ENCODE measurements around the gene APBA2.
A peak's percentile ranks its signal among the peaks of the same experiment; 100 is the strongest.

Gene APBA2

DNA sequence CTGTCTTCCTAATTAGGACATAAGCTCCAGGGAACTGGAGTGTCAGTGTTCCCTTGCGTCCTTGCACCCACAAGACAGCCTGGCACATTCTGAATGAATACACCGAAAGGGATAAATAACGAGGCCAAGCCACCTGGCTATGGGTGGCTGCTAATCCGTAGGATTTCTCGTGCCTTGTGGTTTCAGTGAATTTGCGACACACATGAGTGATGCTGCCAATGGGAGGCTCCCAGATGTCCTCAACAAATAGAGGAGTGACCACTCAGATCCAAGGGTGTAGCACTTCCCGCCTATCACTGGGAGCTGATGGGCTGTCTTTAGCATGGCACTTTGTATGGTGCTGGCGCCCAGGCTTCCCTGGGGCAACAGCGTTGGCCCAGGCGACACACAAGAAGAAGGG lies 43.4 kb downstream of the APBA2 start:
- DNase-seq, result peak in 2 of 10 donors; percentile 25 to 55
- intact Hi-C loops (cut with DNase I), result loop anchor here (10.0 kb wide), 1 partner anchor 166 kb away; no protein-coding TSS in a partner anchor

DNA sequence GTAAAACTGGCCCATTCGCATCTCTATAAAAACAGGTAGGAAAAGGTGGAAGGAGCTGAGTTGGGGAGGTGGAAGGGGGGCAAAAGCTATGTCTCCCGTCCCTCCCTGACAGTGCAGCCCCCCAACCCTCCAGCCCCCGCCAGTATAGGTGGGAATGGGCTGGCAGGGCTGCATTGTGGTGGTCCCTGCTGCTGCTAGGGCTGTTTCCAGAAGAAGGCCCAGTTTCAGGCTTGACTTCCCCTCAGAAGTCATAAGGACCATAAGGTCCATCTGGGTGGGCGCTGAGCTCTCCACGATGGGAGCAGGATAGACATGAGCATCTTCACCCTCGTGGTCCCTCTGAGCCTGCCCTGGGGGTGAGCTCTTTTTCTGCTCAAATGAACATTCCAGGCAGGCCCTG lies 44.2 kb downstream of the APBA2 start:
- peak in 2 of 10 donors; percentile 22 to 28 for DNase-seq
- intact Hi-C loops (cut with DNase I), result no loop called here

- intact Hi-C loops (cut with DNase I), result no loop called here
- DNase-seq, result peak in 2 of 10 donors; percentile 22 to 66
Observed at GRCh38 chr15:28930476-28931291, 44.9 kb downstream of the APBA2 start.

DNA sequence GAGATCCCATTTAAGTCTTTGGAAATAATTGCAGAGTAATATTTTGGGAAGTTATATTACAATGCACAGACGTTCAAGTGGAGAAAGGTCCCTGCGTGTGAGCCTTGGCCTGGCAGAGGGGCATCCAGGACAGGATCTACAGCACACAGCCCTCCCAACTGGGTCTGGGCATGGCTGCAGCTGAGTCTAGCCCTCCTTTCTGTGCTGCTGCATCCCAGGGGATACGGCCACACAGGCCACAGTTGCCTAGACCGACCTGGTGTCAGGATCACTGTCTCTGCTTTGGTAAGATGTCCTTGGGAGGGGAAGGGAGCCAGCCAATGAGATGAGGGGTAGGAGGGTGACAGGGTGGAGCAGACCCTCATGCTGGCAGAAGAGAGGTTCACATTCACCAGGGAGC lies 46.1 kb downstream of the APBA2 start:
- DNase-seq, result peak in 2 of 10 donors; percentile 34 to 51
- intact Hi-C loops (cut with DNase I), result no loop called here

GRCh38 chr15:28932361-28932760 lies 46.6 kb downstream of the APBA2 start:
- DNase-seq, result peak in 2 of 10 donors; percentile 39
- intact Hi-C loops (cut with DNase I), result no loop called here

- DNase-seq, result peak in 5 of 10 donors; percentile 29 to 92 (median 84)
- intact Hi-C loops (cut with DNase I), result no loop called here
Observed at GRCh38 chr15:28933710-28934445, 48.1 kb downstream of the APBA2 start.

- intact Hi-C loops (cut with DNase I), result loop anchor here (5.0 kb wide), 1 partner anchor 38 kb away; no protein-coding TSS in a partner anchor
- peak in 2 of 10 donors; percentile 49 to 79 for DNase-seq
Observed at GRCh38 chr15:28934645-28935044, 48.9 kb downstream of the APBA2 start.

- peak in 4 of 10 donors; percentile 42 to 81 (median 76) for DNase-seq
- intact Hi-C loops (cut with DNase I), result loop anchor here (5.0 kb wide), 1 partner anchor 37 kb away; no protein-coding TSS in a partner anchor
Observed at GRCh38 chr15:28935316-28935715, 49.5 kb downstream of the APBA2 start.

DNA sequence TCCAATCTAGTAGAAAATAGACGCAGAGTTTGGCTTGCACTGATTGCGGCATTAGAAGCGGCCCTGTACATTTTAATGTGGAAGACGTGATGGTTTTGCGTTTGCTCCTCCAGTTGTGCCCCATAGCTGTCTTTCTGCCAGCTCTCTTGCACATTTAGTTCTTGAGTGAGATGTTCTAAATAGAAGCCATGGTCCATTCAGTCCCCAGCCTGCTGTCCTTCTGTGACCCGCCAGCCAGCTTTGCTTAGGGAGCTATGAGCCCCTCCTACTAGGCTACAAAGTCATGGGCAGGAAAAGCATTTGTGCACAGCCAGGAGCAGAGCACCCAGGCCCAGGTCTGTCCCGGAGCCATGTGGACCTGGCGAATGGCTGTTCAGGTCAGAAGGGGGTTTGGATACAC lies 50.3 kb downstream of the APBA2 start:
- DNase-seq, result peak in 6 of 10 donors; percentile 32 to 87 (median 71)
- intact Hi-C loops (cut with DNase I), result loop anchor here (5.0 kb wide), 1 partner anchor 36 kb away; no protein-coding TSS in a partner anchor

GRCh38 chr15:28936481-28936881 lies 50.7 kb downstream of the APBA2 start:
- intact Hi-C loops (cut with DNase I), result loop anchor here (5.0 kb wide), 1 partner anchor 36 kb away; no protein-coding TSS in a partner anchor

DNA sequence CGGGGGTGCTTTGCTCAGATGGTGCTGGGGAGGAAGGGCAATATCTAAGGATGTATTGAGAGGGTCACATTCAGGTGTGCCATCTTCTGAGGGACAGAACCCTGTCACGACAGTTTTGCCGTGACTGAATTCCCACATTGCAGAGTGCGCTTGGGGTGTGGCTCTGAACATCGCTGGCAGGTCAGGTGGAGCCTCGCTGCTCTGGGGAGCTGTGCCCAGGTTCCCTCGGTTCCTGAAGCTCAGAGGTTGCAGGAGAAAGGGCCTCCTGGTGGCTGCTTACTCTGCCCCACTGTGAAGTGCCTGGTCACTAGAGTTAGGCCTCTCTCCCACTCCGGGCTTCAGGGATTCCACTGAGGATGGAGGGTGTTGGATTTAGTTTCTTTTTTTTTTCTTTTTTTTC lies 51.5 kb downstream of the APBA2 start:
- intact Hi-C loops (cut with DNase I), result loop anchor here (5.0 kb wide), 1 partner anchor 35 kb away; no protein-coding TSS in a partner anchor
- DNase-seq, result peak in 2 of 10 donors; percentile 55 to 66

More at GRCh38 chr15:28936481-28936881, 50.7 kb downstream of the APBA2 start:
- peak in 4 of 10 donors; percentile 35 to 88 (median 57) for DNase-seq

DNA sequence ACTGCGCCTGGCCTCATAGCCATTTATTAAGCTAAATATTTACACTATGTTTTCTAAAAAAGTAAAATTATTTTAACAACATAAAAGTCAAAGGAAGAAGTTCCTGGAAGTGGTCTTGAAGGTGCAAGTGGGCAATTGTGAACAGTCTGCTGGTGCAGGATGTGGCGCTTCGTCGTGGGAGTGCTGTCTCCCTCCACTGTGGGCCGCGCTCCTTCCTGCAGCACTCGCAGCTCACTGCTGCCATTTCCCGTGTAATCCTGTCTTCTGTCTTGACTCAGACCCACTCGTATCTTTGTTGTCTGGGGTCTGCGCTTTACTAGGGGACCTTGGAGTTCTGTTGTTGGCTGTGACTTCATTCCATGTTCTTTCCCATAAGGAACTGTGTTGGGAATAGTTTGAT lies 56.3 kb downstream of the APBA2 start:
- DNase-seq, result peak in 1 of 10 donors; percentile 2
- intact Hi-C loops (cut with DNase I), result no loop called here

DNA sequence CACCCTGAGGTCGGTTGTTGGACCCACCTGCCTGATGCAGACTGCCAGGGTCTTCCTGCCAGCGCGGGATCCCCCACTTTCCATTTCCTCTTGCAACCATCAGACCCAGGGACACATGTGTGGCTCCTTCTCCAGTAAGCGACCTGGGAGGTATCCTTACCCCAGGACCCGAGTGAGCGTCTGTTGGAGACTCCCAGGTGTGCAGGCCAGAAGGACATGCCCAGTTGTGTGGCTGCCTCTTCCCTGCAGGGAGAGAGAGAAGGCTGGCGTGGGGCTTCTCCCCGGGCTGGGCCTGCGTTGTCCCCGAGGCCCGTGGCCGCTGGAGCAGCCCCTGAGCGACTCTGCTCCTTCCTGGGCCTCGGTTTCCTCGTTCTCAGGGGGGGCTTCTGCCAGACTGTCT lies 56.8 kb downstream of the APBA2 start:
- intact Hi-C loops (cut with DNase I), result no loop called here

DNA sequence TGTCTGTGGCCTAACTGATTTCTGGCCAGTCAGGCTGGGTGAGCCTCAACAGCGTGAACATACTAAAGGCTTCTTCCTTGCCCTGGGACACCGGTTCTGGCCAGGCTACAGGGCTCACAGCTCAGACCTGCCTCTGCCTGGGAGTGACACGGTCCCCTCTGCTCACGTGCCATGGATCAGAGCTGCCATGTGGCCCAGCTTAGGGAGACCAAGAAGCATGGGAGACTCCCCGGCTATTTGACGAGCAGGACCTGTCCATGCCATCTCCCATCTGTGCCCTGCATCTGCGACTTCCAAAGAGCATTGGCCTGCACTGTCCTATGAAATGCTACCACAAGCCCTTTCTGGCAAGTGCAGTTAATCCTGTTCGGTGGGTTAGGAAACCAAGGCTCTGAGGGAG lies 57.4 kb downstream of the APBA2 start:
- DNase-seq, result peak in 1 of 10 donors; percentile 59

More for the DNA sequence above, 56.8 kb downstream of the APBA2 start:
- peak in 1 of 10 donors; percentile 48 for DNase-seq

DNA sequence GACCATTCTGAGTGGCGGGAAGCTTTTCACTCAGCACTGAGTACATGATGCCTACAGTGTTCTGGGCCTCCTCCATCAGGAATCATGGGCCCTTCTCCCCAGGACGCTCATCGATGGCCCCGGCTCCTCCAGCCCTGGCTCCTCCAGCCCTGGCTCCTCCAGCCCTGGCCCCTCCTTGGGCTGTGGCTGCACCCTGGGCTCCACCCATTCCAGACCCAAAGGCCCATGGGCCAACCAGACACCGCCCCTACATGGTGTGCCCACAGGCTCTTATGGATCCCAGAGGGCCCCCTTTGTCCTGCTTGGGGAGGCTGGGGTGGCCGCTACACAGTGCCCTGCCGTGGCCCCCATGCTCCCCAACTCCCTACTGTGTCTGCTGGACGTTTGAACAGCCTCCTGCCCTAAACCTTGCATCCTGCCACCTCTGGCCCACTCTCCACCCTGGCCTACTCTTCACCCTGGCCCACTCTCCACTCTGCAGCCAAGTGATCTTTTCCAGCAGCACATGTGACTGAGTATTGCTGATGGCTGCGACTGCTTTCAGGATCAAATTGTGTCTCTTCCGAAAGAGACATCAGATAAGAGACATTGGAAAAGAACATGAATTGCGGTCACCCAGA lies 57.9 kb downstream of the APBA2 start:
- DNase-seq, result peak in 1 of 10 donors; percentile 47
- intact Hi-C loops (cut with DNase I), result no loop called here

More for the DNA sequence above, 57.4 kb downstream of the APBA2 start:
- intact Hi-C loops (cut with DNase I), result no loop called here

DNA sequence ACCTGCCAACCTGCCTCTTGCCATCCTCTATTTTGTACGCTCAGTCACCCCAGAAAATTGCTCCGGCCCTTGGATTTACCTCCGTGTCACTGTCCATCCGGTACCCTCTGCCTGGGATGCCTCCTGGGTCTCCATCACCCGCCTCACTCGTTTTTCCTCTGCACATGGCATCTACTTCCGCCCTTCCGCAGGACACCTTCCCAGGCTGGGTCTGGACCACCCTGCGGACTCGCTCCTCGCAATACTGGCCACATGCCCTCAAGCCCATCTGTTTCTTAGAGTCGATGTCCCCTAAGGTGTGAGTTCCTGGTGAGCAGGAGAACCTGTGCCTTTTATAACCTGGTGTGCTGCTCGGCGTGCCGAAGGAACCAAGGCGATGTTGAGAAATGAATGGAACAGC lies 58.5 kb downstream of the APBA2 start:
- intact Hi-C loops (cut with DNase I), result no loop called here
- DNase-seq, result peak in 1 of 10 donors; percentile 52

- DNase-seq, result peak in 1 of 10 donors; percentile 60
- intact Hi-C loops (cut with DNase I), result no loop called here
Observed at GRCh38 chr15:28944696-28945300, 59.0 kb downstream of the APBA2 start.

DNA sequence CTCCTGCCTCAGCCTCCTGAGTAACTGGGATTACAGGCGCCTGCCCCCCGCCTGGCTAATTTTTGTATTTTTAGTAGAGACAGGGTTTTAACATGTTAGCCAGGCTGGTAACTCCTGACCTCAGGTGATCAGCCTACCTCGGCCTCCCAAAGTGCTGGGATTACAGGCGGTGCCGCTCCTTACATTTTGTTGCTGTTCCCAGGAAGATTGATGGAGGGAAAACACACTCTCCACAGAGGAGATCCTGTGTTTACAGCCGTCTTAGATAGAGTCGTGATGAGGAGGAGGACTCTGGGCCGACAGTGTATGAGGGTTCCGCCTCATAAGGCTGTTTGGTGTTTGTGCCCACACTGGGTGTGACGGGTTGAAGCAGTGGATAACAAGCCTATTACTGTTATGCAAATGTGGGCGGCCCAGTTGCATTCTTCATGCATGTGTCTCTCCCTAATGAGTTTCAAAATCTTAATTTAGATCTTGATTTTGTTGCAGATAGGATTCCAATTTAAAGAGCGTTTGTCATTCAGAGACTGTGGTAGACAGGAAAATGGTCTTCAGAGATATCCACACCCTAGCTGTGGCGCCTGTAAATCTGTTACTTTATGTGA lies 60.0 kb downstream of the APBA2 start:
- intact Hi-C loops (cut with DNase I), result no loop called here
- peak in 2 of 10 donors; percentile 32 to 76 for DNase-seq

GRCh38 chr15:28946803-28947202 lies 61.0 kb downstream of the APBA2 start:
- no peak for DNase-seq
- intact Hi-C loops (cut with DNase I), result no loop called here

All from posterior cingulate gyrus (tissue), 11 donors.